GM19240 (cell line): ENCODE measurements around the gene SHC1.
A peak's percentile ranks its signal among the peaks of the same experiment; 100 is the strongest.

Experiments
- DNase-seq: peaks from one replicate; pipeline ENCODE4 v3.0.0; 2011; ENCODE audit warnings: low spot score; ENCODE audit not compliant: insufficient read length

SHC1 gene

DNA sequence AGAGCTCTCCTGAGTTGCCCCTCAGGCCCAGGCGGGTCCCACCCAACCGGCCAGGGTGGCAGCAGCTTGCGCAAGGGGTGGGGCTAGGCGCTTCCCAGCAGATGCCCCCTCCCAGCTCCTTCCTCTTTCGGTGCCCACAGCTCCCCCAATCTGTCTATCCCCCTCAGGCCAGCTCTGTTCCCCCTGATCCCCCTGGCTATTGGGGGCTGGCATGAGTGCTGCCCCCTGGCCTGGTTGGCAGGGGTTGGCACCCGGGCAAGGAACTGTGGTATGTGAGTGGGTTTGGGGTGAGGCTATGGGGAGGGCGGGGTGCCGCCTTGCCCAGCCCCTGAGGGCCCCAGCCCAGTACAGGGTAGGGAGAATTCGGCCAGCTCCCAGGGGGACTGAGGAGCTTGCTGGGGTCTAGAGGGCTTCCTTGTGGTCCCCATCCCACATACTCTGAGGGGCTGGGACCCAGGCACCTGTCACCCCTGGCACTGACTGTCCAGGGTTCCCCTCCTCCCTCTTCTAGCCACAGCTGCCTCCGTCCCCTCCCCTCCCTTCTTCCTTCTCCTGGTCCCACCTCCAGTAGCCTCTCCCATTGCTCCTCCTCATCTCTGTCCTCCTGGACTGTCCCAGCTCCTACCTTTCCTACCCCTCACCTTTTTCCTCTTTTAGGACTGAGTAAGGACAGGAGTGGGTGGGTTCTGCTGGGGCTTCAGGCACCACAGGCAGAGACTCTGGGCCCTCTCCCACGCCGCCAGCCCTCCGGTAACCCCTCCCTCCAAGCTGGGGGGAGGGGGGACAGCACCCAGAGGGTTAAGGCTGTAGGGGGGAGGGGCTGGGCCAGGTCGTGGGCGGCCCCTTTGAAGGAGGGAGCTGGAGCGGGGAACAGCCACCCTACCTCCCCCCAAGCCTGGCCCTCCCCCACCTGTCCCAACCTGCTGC, 37.7 kb upstream of the SHC1 start:
- DNase-seq, result no peak

DNA sequence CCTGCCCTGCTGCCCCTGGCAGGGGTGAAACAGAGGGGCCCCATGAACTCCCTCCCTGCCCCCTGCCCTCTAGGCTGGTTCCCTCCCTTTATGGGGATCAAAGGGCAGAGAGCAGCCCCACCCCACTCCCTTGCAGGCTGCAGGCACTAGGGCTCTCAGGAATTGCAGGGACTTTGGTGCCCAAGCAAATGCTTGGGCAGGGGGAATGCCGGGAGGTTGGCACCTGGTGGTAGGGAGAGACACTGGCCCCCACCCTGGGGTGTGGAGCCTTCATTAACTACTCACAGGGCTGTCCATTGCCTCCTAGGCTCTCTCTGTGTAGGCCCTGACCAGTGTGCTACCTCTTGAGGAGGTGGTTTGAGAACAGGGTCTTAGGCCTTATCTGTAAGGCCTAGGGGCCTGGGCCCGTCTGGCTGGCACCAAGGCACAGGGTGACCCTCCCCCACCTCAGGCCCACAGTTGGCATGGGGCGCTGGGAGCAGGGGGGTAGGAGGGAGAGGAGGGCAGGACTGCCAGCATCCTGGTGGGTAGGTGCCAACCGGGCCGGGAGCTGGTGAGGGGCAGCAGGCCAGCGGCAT, 36.8 kb upstream of the SHC1 start:
- no peak for DNase-seq

- DNase-seq, result no peak
Measured at GRCh38 chr1:155006601-155007101, 36.1 kb upstream of the SHC1 start.

DNA sequence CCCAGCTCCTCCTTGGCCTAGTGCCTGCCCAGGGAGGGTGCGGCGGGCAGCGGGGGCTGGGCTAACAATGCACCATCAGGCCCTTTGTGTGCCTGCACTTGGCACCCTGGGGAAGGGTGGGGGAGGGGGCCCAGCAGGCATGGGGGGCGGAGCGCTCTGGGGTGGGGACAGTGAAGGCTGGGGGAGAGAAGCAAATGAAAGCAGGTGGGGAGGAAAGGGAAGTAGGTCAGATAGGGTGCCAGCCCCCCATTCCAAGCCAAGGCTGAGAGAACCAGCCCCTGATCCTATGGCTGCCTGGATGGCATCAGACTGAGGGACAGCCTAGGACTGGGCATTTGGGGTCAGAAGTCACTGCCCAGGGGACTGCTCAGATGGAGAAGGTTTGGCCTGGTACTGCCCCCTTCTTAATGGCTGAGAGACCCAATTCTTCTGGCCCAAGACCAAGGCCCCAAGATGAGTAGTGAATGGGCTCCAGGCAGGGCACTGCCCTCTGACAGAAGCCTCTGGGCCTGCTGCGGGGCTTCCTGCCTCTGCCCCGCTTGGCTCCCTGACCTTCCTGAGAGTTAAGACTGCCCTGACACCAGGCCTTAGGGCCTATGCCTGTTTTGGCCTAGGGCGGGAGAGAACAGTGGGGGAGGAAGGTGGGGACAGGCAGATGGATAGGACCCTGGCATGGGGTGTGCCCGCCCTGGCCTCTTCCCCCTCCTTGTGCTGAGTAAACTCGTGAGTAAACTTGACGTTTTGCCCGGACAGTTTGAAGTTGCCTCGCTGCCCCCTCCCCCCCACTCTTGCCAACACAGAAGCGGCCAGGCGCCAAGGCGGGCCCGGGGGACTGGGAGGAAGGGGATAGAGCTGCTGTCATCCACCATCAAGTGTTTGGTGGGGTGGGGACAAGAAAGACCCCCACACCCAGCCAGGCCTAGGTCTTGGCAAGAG, 34.8 kb upstream of the SHC1 start:
- DNase-seq, result no peak

- DNase-seq, result no peak
Measured at GRCh38 chr1:155004352-155005075, 34.0 kb upstream of the SHC1 start.

DNA sequence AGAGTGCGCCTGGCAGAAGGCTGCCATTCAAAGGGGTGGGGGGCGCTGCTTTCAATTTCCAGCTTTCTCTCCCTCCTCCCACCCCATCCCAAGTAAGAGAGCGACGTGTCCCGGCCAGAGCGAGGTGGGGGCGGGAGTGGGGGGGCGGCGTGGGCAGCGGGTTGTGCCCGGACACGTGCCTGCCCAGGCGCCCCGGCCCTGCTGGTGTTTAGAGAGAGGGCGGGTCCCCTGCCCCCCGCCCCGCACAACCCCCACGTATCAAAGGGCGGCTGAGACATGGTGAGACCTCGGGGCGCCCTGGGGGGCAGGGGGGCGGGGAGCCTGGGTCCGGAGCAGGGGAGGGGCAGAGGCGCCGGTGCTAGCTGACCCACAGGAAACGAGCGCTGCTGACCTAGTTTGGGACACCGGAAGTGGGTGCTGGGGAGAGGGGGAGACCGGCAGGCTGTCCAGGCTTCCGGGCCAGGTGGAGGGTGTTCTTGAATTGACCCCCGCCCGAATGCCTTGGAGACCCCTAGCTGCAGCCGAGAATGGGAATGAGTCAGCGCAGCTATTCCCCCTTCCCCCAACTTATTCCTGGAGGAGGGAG, 33.3 kb upstream of the SHC1 start:
- no peak for DNase-seq

DNA sequence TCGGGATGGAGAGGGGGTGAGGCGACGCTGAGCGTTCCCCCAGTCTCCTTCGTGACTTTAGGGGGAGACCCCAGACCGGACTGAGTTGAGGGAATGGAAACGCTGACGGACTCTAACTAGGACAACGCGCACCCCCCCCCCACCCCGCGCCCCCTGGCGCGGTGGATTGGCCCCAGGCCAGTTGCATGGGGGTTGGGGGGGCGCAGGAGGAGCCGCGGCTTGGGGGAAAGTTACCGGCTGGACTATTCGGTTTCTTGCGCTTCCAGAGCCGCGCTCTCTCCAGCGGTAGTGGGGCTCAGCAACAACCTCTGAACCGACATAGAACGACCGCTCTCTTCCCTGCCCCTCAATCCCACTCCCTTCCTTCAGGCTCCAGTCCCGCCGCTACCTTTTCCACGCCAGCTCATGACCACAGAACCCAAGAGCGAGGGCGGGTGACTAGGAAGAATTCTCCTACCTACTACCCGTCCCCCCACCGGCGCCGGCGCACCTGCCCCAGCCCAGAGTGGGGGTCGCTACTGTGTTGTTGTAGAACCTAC, 32.7 kb upstream of the SHC1 start:
- DNase-seq, result no peak

- no peak for DNase-seq
Measured at GRCh38 chr1:155002464-155003226, 32.1 kb upstream of the SHC1 start, which contains the start of gene ZBTB7B. ZBTB7B (plus strand) TSS chr1:155002802; CDS start chr1:155014661, 11,859 bp downstream.

DNA sequence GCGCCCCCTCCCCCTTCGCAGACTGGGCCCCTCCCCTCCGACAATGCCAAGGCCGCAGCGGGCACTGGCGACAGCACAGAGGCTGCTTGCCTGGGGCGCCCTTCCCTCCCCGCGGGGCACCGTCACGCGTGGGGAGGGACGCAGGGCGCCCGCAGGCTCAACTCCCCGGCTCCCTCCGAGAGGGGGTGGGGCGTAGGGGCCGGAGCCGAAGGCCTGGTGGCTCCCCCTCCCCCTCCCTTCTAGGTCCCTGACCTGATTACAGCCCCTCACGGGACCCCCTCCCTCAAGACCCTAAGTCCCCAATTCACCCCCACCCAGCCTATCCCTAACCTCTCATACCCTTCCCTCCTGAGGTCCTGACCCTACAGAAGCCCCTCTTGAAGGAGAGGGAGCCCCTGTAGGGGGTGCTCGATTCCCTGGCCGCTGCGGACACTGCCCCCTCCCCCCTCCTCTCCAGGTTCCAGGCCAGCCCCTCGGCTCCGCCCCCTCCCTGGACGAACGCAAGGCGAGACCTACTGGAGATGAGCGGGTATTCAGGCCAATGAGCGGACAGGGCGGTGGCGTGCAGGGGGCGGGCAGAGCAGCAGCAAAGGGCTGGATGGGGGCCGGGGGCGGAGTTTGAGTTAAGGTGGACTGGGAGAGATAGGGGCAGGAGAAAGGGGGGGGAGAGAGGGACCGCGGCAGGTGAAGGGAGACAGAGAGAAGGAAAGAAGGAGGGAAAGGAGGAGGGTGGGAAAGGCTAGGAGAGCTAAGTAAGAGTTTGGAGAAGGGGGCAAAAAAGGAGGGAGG, 31.3 kb upstream of the SHC1 start:
- DNase-seq, result peak; percentile 93

GRCh38 chr1:155001425-155001674, 30.8 kb upstream of the SHC1 start:
- no peak for DNase-seq

DNA sequence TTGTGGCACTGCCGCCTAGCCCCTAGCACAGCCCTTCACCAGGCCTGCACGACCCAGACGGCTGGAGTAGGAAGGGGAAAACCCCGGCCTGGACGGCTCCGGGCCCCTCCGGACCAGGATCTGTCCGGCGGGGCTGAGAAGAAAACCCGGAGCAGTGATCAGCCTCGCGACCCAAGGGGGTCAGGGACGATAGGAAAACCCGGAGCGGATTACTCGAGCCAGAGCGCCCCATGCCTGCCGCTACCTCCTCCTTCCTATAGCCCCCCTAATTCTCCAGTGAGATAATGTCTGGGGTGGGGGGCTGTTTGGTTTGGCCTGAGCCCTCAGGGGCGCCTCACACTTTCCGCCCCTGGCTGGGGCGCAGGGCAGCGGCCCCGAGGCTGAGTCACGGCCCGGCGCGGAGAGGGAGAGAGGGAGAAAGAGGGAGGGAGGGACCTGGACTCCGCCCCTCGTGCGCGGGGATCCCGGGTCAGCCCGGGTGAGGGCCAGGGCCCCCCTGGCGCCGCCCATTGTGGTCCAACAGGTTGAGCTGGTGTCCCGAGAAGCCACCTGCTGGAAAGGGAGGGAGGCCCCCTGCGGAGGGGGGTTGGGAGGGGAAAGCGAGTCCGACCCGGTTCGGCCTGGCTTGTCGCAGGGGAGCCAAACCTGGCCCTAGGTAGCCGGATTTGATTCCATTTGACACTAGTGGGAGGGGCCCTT, 30.3 kb upstream of the SHC1 start:
- DNase-seq, result peak; percentile 69

- no peak for DNase-seq
Measured at GRCh38 chr1:155000411-155000725, 29.8 kb upstream of the SHC1 start.

GRCh38 chr1:154999571-155000410, 29.2 kb upstream of the SHC1 start:
- DNase-seq, result no peak

DNA sequence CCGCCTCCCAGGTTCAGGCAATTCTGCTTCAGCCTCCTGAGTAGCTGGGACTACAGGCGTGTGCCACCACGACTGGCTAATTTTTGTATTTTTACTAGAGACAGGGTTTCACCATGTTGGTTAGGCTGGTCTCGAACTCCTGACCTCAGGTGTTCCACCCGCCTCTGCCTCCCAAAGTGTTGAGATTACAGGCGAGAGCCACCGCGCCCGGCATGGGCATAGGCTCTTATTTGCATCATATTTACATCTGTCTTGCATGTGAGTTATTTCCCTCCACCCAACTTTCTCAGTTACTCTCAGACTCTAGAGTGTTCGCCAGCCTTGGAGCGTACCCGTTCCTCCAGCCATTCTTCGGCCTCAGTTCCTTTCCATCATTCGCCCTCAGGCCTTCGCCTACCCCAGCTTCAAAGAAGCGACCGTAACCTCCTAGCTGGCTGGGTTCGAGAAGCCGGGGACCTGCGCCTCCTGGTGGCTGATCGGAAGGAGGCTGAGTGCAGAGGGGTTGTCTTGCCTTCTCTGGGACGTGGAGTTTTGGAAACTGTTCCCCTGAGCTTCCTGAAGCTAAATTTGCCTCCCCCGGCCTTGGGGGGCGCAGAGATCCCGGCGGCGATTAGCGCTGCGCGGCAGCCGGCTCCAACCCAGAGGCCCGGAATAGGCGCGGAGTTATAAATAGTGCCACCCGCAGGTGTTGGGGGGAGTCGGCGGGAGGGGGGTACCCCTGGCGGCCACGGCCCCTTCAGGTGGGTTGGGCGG, 28.4 kb upstream of the SHC1 start:
- DNase-seq, result peak; percentile 67

DNA sequence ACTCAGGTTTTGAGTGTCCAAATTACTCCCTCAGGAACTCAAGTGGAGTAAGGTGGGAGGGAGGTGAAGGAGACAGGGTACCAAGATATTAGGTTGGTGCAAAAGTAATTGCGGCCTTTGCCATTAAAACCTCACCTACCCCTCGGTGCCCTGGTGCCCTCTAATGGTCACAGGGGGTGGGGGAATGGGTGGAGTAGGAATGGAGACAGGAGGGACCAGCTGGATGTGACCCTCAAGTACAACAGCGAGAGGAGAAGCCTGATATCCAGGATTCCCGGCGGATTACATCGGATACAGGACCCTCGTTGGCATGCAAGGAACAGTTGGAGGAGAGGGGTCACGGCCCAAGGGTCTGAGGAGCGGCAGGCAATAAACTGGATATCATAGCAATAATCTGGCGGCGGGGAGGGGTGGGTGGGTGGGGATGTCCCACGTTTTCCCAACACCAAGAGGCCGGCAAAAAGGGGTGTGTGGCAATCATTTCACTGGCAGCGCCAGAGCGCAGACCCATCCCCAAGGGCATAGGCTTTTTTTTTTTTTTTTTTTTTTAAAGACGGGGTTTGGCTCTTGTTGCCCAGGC, 27.7 kb upstream of the SHC1 start:
- no peak for DNase-seq

DNA sequence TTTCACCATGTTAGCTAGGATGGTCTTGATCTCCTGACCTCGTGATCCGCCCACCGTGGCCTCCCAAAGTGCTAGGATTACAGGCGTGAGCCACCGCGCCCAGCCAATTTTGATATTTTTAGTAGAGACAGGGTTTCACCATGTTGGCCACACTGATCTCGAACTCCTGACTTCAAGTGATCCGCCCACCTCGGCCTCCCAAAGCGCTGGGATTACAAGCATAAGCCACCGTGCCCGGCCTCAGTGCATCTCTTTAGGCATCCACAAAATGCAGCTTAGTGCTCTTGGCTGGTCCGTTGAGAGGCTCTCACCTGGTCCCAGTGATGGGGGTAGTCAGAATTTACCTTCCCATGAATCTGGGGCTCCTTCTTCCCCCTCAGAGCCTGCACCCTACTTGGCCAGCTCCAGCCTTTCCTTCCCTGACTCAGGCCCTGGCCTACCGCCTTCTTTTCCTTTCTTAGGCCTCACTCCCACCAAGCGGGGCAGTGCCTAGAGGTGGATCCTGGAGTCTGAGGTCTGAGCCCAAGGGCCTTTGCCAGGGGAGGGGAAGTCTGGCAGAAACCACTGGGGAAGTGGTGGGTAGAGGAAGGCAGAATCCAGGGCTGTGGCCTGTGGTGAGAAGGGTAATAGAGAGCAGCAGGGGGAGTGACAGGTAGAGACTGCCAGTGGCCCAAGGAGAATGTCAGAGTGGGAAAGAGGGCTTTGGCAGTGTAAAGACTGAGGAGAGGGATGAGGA, 26.6 kb upstream of the SHC1 start:
- DNase-seq, result no peak
